SK-N-DZ (cell line): ENCODE measurements around the gene PPP2R2D.
"Not testable (repeated sequence)": the region's sequence is repeated elsewhere in the genome, so short reads cannot be mapped to it uniquely, and the experiment has no call there.

ENCODE experiments used
- DNase-seq: peaks from one replicate; pipeline ENCODE4 v3.0.0-alpha.2; 2015; ENCODE audit warnings: low spot score

Gene PPP2R2D

DNA sequence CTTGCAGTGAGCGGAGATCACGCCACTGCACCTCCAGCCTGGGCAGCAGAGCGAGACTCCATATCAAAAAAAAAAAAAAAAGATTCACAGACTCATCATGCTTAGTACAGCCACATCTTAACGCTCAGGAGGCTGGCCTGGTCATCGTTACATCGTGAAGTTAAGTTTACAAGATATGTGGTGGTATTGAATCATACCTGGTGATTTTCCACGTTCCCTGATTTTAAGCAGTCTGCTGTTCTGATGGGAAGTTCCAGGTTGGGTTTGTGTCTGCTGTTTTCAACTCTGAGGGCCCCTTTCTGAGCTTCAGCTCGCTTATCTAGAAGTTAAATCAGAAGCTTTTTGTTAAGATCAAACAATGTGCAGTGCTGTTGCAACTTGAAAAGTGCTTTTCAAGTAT, 6.9 kb downstream of the PPP2R2D start:
- DNase-seq, result no peak

GRCh38 chr10:131908151-131908550, 7.3 kb downstream of the PPP2R2D start:
- DNase-seq, result no peak

DNA sequence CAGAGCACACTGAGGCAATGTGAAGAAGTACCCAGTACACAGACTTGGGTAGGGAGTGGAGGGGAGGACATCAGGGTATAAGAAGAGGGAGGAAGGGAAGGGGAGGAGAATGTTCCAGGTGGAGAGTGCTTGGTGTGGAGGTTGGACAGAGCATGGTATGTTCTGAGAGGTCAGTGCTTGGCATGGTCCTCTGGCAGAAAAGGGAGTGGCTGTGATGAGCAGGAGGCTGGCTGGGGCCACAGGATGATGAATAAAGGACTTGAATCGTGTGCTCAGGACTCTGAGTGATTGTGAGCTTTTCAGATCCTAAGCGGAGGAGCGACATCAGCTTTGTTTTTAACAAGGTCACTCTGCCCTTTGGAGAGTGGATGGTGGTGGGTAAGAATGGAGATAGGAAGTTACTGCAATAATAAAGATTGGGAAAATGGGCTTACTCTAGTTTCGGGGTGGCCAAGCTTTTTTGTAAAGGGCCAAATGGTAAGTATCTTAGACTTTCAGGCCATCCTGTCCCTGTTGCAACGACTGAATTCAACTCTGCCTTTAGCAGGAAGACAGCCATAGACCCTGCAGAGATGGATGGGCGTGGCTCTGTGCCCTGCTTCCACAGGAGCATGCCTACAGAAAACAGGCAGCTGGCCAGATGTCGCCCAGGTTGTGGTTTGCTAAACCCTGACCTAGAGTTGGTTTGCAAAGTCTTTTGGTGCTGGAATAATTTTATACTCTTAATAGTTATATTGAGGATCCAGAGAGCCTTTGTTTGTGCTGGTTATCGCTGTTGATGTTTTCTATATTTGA, 8.4 kb downstream of the PPP2R2D start:
- DNase-seq, result no peak

GRCh38 chr10:131909929-131910328, 9.1 kb downstream of the PPP2R2D start:
- DNase-seq, result no peak

DNA sequence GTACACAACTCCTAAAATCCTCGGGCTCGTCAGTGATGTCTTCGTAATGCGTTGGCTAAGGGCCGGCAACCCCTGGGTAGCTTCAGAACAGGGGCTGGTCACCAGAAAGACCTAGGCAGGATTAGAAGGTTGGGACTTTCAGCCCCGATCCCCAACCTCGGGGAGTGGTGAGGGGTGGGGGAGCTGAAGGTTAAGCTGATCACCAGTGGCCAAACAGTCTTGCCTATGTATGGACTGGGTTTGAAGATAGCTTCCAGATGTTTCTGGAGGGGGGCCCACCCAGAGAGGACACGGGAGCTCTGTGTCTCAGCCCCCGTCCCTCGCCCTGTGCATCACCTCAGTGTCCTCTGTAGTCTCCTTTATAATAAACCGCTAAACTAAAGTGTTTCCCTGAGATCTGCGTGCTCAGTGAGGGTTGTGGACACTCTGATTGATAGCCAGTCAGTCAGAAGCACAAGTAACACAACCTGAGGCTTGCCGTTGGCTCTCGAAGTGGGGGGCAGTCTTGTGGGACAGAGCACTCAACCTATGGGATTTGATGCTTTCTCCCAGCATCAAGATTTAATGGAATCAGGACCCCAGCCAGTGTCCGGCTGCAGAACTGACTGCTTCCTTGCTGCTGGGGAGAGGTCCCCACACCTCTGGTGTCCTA, 10.0 kb downstream of the PPP2R2D start:
- DNase-seq, result no peak

- DNase-seq, result no peak
Observed at GRCh38 chr10:131911451-131911850, 10.6 kb downstream of the PPP2R2D start.

DNA sequence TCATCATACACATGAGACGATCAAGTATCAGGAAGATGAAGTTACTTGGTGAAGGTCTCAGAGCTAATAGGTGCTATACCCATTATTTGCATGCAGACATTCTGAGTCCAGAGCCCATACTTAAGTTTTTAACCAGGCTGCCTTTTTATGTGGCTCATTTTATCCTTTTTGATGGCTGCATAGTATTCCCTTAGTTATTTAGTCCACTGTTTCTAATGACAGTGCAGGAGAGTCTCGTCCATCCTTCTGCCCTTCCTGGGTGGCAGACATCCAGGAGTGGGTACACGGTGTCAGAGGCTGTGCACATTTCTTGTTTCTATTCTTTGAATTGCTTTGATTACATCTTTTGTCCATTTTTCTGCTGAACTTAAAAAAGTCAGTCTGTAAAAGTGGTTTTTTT, 11.8 kb downstream of the PPP2R2D start:
- no peak for DNase-seq

DNA sequence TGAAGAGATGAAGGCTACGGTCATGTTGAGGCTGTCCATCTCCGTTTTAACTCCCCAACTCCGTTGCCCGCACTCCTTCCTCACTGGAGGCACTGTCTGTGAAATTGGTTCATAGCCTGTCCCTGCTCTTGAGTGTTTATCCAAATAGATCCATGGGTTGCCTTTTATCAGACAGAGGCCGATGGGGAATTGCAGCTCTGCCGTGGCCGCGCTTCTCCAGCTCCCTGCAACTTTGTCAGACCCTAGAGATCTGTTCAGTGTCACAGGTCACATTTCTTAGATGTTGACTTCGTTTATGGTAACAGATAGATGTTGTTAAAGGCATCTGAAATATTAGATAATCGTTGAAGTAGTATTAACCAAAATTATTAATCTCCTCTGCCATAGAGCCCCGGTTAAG, 14.7 kb downstream of the PPP2R2D start:
- DNase-seq, result no peak

- no peak for DNase-seq
Observed at GRCh38 chr10:131915990-131916766, 15.4 kb downstream of the PPP2R2D start.

DNA sequence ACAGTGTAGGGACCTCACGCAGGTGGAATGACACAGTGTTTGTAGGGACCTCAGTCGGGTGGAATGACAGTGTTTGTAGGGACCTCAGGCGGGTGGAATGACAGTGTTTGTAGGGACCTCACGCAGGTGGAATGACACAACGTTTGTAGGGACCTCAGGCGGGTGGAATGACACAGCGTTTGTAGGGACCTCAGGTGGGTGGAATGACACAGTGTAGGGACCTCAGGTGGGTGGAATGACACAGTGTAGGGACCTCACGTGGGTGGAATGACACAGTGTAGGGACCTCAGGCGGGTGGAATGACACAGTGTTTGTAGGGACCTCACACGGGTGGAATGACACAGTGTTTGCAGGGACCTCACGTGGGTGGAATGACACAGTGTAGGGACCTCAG, 16.0 kb downstream of the PPP2R2D start:
- DNase-seq, result not testable (repeated sequence)

GRCh38 chr10:131917496-131917895, 16.7 kb downstream of the PPP2R2D start:
- not testable (repeated sequence) for DNase-seq

DNA sequence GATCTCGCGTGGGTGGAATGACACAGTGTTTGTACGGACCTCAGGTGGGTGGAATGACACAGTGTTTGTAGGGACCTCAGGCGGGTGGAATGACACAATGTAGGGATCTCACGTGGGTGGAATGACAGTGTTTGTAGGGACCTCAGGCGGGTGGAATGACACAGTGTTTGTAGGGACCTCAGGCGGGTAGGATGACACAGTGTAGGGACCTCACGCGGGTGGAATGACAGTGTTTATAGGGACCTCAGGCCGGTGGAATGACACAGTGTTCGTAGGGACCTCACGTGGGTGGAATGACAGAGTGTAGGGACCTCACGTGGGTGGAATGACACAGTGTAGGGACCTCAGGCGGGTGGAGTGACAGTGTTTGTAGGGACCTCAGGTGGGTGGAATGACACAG, 18.7 kb downstream of the PPP2R2D start:
- DNase-seq, result not testable (repeated sequence)

GRCh38 chr10:131920151-131920550, 19.3 kb downstream of the PPP2R2D start:
- no peak for DNase-seq

DNA sequence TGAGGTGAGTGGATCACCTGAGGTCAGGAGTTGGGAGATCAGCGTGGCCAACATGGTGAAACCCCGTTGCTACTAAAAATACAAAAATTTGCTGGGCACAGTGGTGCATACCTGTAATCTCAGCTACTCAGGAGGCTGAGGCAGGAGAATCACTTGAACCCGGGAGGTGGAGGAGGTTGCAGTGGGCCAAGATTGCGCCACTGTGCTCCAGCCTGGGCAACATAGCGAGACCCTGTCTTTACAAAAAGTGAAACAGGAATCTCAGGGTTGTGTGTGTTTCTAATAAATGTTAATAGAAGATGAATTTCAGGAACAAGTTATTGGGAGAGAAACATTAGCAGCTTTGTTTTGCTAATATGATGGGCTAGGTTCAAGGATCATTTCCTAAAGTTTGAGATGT, 19.9 kb downstream of the PPP2R2D start:
- DNase-seq, result no peak

GRCh38 chr10:131921184-131921583, 20.4 kb downstream of the PPP2R2D start:
- DNase-seq, result no peak

DNA sequence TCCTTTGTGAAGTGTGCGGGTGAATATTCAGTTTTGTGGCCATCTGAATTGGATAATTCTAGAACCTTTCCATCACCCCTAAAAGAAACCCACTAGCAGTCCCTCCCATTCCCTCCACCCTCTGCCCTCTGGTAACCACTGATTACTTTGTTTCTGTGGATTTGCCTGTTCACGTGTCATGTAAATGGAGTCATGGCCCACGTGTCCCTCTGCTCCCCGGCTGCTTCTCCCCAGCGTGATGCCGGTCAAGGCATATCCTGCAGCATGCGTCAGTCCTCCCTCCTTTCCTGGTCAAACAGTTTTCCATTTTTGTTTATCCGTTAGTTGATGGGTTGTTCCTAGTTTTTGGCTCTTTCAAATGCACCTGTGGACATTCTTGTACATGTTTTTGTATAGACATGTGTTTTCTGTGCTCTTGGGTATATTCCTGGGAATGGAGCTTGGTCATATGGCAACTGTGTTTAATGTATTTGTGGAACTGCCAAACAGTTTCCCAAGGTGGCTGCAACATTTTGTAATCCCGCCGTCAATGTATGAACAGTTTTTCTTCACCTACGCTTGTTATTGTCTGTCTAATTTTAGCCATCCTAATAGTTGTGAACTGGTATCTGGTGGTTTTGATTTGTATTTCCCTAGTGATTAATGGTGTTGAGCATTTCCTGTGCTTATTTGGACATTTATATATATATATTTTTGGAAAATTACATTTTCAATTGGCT, 22.4 kb downstream of the PPP2R2D start:
- DNase-seq, result no peak

- DNase-seq, result no peak
Observed at GRCh38 chr10:131925011-131925649, 24.3 kb downstream of the PPP2R2D start.

DNA sequence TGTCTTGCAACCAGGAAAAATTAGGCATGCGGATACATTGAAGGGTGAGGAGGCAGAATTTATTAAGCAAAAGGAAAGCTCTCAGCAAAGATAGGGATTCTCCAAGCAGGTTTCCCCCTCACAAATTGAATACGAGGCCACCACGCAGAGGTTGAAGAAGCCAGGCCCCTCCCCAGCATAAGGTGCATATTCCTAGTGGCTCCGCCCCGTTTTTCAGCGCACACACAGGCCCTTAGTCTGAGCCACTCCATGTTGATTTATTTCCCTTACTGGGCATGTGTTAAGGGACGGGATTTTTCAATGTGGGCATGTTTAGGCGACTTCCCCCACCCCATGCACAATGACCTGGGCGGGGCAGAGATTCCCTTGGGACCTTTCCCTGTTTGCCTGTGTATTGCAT, 24.9 kb downstream of the PPP2R2D start:
- DNase-seq, result no peak

GRCh38 chr10:131926253-131926652, 25.4 kb downstream of the PPP2R2D start:
- DNase-seq, result no peak

DNA sequence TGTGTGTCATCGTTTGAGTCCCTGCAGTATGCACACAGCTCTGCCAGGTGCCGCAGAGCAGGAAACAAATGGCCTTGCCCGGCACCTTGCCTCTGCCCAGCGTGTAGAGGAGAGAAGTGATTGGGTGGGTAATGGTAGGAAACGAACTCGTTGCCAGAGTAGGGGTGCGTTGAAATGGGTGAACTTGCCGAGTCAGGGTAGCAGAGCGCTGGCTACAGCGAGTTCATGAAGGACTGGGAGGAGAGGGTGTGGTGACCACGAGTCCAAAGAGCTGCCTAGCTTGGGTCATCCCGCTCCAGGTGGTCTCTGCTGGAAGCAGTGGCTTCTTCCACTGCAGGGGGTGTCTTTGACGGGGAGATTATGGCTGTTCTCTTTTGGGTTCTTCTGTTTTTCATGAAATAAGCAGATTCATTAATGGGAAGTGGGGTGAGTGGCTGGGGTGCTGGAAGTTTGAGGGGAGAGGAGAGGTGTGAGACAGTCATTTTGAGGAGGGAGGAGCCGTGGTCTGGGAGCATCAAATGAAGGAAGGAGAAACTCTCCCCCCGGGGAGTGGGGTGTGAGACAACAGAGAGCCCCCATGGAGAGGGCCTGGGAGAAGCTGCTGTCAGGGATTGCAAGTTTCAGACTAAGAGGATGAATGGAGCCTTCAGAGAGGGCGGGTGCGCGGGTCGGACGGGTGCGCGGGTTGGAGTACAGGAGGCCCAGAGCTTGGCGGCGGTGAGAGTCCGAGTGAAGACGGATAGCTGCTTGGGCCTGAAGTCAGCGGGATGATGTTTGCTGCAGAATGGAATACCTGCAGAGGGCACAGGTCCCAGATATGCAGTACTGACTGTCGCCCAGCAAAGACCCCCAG, 26.2 kb downstream of the PPP2R2D start:
- no peak for DNase-seq
